ENCODE results near the gene DHX9. TPM values are rescaled to one million over a fixed set of nuclear protein-coding genes. Genes with fewer than 3 reads are reported as not detected.

Gene DHX9
- total RNA-seq, 4 donors from 2014 or later, result 37.7 to 58.8 (median 48.4) TPM

- in situ Hi-C loops (cut with MboI; ENCODE audit: low sequenced_read_pairs in 4 of 4), result no loop called here
- Histone ChIP-seq H3K27me3 (no peaks in the 10 kb centered on the region), H3K4me1 (no peaks in the 10 kb centered on the region), H3K9me3 (no peaks in the 10 kb centered on the region), H3K27ac (no peak overlapping the region), H3K36me3 (peaks cover 0 to 58% of the 10 kb centered on the region in 2 donors), H3K4me3 (no peak overlapping the region)
- TF ChIP-seq POLR2A (IDR thresholded peaks at IDR 0.05), result no peak
- TF ChIP-seq, protein P1, sequence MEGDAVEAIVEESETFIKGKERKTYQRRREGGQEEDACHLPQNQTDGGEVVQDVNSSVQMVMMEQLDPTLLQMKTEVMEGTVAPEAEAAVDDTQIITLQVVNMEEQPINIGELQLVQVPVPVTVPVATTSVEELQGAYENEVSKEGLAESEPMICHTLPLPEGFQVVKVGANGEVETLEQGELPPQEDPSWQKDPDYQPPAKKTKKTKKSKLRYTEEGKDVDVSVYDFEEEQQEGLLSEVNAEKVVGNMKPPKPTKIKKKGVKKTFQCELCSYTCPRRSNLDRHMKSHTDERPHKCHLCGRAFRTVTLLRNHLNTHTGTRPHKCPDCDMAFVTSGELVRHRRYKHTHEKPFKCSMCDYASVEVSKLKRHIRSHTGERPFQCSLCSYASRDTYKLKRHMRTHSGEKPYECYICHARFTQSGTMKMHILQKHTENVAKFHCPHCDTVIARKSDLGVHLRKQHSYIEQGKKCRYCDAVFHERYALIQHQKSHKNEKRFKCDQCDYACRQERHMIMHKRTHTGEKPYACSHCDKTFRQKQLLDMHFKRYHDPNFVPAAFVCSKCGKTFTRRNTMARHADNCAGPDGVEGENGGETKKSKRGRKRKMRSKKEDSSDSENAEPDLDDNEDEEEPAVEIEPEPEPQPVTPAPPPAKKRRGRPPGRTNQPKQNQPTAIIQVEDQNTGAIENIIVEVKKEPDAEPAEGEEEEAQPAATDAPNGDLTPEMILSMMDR (IDR thresholded peaks at IDR 0.05 in 4 of 5, conservative IDR thresholded peaks at IDR 0.05 in 1 of 5), result no peak
- DNase-seq, result no peak
- no peak for ATAC-seq
- intact Hi-C loops (cut with DNase I; ENCODE audit: low total_unique reads), result no loop called here
Observed at GRCh38 chr1:182817802-182818201, 21.3 kb upstream of the DHX9 start.

DNA sequence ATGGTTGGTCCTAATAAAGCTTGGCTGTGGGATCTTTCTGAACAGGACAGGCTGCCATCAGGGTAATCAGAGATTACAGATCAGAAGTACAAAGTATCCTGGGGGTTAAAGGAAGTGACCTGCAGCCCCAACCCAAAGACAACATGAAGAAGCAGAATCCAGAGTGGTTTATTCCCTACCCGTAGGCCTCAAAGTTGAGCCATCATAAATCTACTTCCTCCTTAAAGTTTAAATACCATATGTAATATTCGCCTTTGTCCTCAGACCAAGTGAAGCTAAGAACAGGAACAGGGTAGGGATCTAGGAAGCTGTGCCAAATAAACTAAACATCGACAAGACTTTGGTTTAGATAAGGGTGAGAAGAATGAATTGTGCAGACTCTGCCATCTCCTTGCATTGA is 15.9 kb upstream of the DHX9 start:
- no peak for ATAC-seq
- Histone ChIP-seq H3K27me3 (no peaks in the 10 kb centered on the region), H3K4me1 (no peaks in the 10 kb centered on the region), H3K27ac (no peak overlapping the region), H3K36me3 (peaks cover 0 to 19% of the 10 kb centered on the region in 2 donors), H3K9me3 (no peaks in the 10 kb centered on the region), H3K4me3 (no peak overlapping the region)
- in situ Hi-C loops (cut with MboI; ENCODE audit: low sequenced_read_pairs in 4 of 4) (loop anchor here in 1 of 4 donors (10.0 kb wide), 1 partner anchor 62 kb away; no protein-coding TSS in a partner anchor), intact Hi-C loops (cut with DNase I; ENCODE audit: low total_unique reads) (no loop called here)
- no peak for DNase-seq
- TF ChIP-seq, protein P1 (IDR thresholded peaks at IDR 0.05 in 4 of 5, conservative IDR thresholded peaks at IDR 0.05 in 1 of 5), result no peak
- no peak for TF ChIP-seq POLR2A (IDR thresholded peaks at IDR 0.05)

- DNase-seq (no peak), ATAC-seq (no peak)
- no peak overlapping the region for H3K27ac ChIP-seq
- in situ Hi-C loops (cut with MboI; ENCODE audit: low sequenced_read_pairs in 4 of 4) (loop anchor here in 2 of 4 donors (10.0 to 25.0 kb wide), 2 partner anchors 58 to 285 kb away; no protein-coding TSS in a partner anchor), intact Hi-C loops (cut with DNase I; ENCODE audit: low total_unique reads) (no loop called here)
- H3K36me3 ChIP-seq, result peaks cover 0 to 22% of the 10 kb centered on the region in 2 donors
- H3K27me3 ChIP-seq, result no peaks in the 10 kb centered on the region
- H3K4me1 ChIP-seq, result no peaks in the 10 kb centered on the region
- no peaks in the 10 kb centered on the region for H3K9me3 ChIP-seq
- no peak overlapping the region for H3K4me3 ChIP-seq
- no peak for TF ChIP-seq POLR2A (IDR thresholded peaks at IDR 0.05)
- TF ChIP-seq, protein P1 (IDR thresholded peaks at IDR 0.05 in 4 of 5, conservative IDR thresholded peaks at IDR 0.05 in 1 of 5), result no peak
Observed at GRCh38 chr1:182826892-182827291, 12.3 kb upstream of the DHX9 start.

DNA sequence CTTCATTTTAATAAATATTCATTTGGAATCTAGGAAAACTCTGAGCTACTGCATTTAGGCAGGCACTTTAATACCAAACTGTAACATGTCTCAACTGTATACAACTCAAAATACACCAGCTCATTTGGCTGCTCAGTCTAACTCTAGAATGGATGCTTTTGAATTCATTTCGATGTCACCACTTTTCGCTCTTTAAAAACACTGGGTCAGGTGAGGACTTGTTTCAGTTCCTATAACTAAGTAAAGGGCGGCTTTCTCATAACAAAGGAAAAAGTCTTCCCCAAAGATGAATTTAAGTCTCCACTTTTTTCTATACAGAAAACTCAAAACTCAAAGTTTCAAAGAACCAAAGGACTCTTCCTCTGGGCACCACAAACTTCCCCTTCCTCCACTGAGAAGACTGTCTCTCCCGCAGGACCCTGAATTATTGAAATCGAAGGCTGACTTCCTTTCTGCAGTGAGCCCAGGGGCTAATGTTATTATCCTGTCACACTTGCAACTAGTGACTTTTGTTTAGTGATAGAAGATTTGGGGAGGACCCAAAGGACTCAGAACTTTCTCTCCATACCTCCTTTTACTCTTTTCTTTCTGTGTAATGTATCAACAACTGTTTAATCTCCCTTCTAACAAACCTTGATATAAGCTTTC is 9.7 kb upstream of the DHX9 start:
- Histone ChIP-seq H3K27me3 (no peaks in the 10 kb centered on the region), H3K36me3 (peaks cover 0 to 22% of the 10 kb centered on the region in 2 donors), H3K4me3 (no peak overlapping the region), H3K4me1 (no peaks in the 10 kb centered on the region), H3K9me3 (no peaks in the 10 kb centered on the region), H3K27ac (no peak overlapping the region)
- ATAC-seq, result no peak
- TF ChIP-seq, protein P1 (IDR thresholded peaks at IDR 0.05 in 4 of 5, conservative IDR thresholded peaks at IDR 0.05 in 1 of 5), result no peak
- no peak for TF ChIP-seq POLR2A (IDR thresholded peaks at IDR 0.05)
- no peak for DNase-seq
- in situ Hi-C loops (cut with MboI; ENCODE audit: low sequenced_read_pairs in 4 of 4), result loop anchor here in 2 of 4 donors (10.0 to 25.0 kb wide), 2 partner anchors 55 to 283 kb away; no protein-coding TSS in a partner anchor
- intact Hi-C loops (cut with DNase I; ENCODE audit: low total_unique reads), result no loop called here

Measured in gastrocnemius medialis (tissue), 4 donors.